Measurements from ENCODE around the gene LCN6.

LCN6 gene

GRCh38 chr9:136722969-136723356 is 25.4 kb downstream of the LCN6 start:
- DNase-seq (ENCODE audit: low read depth), result no peak
- TF ChIP-seq CTCF (IDR thresholded peaks at IDR 0.05; ENCODE audit: insufficient read depth, low read depth, low read length, missing control alignments), result no peak

GRCh38 chr9:136722093-136722968 is 26.0 kb downstream of the LCN6 start:
- TF ChIP-seq CTCF (IDR thresholded peaks at IDR 0.05; ENCODE audit: insufficient read depth, low read depth, low read length, missing control alignments), result no peak
- no peak overlapping the region for H3K4me3 ChIP-seq (ENCODE audit: low read depth, low read length)
- DNase-seq (ENCODE audit: low read depth), result no peak

More at GRCh38 chr9:136722969-136723356, 25.4 kb downstream of the LCN6 start:
- H3K4me3 ChIP-seq (ENCODE audit: low read depth, low read length), result no peak overlapping the region

GRCh38 chr9:136721339-136722092 is 26.8 kb downstream of the LCN6 start:
- DNase-seq (ENCODE audit: low read depth), result no peak
- no peak for TF ChIP-seq CTCF (IDR thresholded peaks at IDR 0.05; ENCODE audit: insufficient read depth, low read depth, low read length, missing control alignments)
- H3K4me3 ChIP-seq (ENCODE audit: low read depth, low read length), result no peak overlapping the region

- no peak for TF ChIP-seq CTCF (IDR thresholded peaks at IDR 0.05; ENCODE audit: insufficient read depth, low read depth, low read length, missing control alignments)
- no peak overlapping the region for H3K4me3 ChIP-seq (ENCODE audit: low read depth, low read length)
- no peak for DNase-seq (ENCODE audit: low read depth)
Measured at GRCh38 chr9:136720898-136721338, 27.4 kb downstream of the LCN6 start.

GRCh38 chr9:136720251-136720897 is 28.0 kb downstream of the LCN6 start:
- H3K4me3 ChIP-seq (ENCODE audit: low read depth, low read length), result no peak overlapping the region
- no peak for TF ChIP-seq CTCF (IDR thresholded peaks at IDR 0.05; ENCODE audit: insufficient read depth, low read depth, low read length, missing control alignments)
- no peak for DNase-seq (ENCODE audit: low read depth)

- DNase-seq (ENCODE audit: low read depth), result no peak
- H3K4me3 ChIP-seq (ENCODE audit: low read depth, low read length), result no peak overlapping the region
- TF ChIP-seq CTCF (IDR thresholded peaks at IDR 0.05; ENCODE audit: insufficient read depth, low read depth, low read length, missing control alignments), result no peak
Measured at GRCh38 chr9:136719195-136719880, 29.0 kb downstream of the LCN6 start.

All from GM12865 (cell line).